AG08396 (cell line): ENCODE data around the gene ATRIP.
"Not testable (repeated sequence)": the region's sequence is repeated elsewhere in the genome, so short reads cannot be mapped to it uniquely, and the experiment has no call there.

Source experiments
- DNase-seq: peaks from one replicate; pipeline ENCODE4 v3.0.0; 2012; ENCODE audit warnings: low spot score, mixed read lengths

Gene ATRIP

DNA sequence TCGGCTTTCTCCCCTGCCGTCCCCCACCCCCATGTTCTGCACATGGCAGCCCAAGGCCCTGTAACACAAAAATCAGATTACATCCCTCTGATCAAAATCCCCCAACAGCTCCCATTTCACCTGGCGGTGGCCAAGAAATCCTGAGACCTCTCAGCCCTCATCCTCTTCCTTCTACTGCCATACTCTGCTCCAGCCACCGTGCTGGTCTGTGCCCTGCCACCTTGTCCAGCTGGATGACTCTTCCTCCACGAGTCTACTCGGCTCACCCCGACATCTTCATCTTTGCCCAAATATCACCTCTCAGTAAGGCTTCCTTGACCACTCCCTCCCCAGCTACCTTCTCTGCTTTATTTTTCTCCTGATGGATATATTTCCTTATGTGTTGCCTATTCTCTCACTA is 9.7 kb upstream of the ATRIP start:
- DNase-seq = no peak

DNA sequence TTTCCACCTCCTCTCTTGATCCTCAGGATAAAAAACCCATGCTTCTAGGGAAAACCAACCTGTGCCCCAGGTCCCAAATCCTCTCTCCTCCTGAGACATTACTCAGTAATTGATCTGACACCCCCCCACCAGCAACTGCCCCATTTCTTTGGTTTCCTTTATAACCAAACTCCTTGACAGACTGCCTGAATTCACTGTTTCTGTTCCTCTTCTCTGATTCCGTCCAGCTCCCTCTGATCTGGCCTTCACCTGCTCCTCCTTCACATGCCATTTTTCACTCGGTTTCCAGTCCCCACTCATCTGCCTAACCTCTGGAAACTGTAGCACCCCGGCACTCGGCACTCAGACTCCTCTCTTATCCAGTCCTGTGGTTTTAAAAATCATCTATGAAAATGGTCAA is 8.7 kb upstream of the ATRIP start:
- DNase-seq = no peak

DNA sequence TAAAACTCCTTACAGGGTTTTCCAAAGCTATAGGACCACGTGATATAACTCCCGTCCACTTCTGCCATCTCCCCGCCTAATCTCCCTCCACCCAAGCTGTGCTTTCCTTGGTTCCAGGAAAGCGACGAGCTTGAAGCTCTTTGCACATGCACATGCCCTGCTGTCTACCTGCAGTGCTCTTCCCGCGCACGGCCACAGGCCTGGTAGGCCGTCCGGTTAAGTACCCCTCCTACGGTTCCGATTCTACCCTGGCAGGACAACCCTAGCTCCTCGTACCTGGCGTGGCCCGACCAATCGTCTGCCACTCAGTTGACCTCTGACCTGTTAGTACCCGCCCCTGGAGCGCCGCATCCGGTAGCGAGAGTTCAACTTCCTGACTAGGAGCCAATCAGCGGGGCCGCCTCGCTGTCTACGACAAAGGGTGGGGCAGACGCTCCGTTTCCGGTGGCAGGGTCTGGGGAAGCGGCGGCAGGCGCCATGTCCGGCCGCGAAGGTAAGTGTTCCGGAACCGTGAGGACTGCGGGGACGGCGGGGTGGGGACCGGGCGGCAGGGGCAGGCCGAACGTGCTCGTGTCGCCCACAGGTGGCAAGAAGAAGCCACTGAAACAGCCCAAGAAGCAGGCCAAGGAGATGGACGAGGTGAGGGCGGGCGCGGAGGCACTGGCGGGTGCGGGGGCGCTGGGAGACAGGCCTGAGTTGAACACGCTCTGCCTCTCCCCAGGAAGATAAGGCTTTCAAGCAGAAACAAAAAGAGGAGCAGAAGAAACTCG is 6.5 kb upstream of the ATRIP start, which contains the start of the genes CCDC51 and TMA7:
Gene CCDC51 (minus strand): TSS at position 300 of the 770 bp plus-strand sequence. CDS start 4,991 bp downstream, outside the sequence.
Gene TMA7 (plus strand): TSS at position 438 of the 770 bp plus-strand sequence. CDS start 40 bp downstream, at position 478.
- peak; percentile 98 for DNase-seq

DNA sequence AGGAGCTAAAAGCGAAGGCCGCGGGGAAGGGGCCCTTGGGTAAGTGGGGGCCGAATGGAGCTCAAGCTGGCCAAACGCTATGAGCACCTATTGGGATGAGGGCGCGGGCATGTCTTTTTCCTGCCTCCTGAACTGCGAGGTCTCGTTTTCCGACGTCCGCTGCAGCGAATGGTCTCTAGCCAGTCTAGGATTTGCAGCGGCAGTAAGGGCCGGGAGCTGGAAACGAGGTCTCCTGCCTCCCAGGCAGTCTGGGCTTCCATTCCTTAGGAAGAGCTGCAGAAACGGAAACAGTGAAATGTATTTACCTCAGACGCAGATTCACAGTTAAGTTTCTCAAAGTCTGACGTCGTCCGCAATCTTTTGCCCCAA is 6.0 kb upstream of the ATRIP start:
- DNase-seq = peak; percentile 18

DNA sequence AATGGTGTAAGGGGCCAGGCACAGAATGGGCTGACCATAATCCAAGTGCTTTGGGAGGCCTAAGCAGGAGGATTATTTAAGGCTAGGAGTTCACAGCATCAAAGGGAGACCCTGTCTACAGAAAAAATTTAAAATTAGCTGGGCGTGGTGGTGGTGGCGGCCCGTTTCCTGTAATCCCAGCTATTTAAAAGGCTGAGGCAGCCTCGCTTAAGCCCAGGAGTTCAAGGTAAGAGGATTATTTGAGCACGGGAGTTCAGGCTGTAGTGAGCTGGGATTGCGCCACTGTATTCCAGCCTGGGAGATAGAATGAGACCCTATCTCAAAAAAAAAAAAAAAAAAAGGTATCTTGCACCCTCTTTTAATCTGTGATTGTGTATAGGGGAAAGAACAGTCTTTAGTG is 4.6 kb upstream of the ATRIP start:
- DNase-seq = no peak

DNA sequence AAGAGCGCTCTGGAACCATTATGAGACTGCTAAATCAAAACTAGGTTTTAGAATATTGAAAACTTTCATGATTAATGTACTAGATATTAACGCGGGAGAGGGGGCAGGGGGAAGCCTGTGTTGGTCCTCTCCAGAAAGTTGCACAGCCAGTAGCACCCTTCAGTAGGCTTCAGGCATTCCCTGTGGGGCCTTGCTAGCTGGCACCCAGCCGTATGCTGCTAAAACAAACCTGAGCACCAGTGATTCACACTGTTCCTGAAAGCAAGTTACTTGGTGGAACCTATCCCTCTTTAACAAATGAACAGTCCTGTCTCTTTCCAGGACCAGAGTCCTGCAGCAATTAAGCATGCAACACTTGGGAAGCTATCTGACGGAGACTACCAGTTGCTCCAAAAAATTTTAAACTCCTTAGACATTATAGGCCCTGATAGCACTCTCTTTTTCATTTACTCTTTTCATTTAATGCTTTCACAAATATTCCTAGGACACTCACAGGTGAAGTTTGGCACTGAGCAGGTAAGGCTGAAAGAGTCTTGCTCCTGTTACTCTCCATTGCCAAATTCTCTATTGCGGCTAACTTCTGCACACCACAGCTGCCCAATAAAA is 1.2 kb upstream of the ATRIP start:
- no peak for DNase-seq

DNA sequence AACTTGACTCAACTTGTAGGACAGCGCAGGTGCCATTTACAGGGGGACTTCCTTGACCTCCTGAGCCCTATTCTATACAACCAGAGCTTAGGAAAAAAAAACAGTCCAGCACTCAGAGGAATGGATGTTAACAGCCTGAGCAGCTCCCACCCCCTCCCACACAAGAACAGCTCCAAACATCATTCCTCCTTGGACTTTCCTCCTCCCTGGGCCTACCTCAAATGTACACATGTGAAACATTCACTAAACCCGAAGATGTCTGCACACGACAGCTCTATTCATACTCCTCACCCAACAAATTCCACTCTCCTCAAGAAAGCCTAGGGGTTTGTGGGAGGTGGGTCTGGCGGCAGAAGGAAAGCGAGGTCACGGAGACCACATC is 503 bp upstream of the ATRIP start:
- DNase-seq = no peak

DNA sequence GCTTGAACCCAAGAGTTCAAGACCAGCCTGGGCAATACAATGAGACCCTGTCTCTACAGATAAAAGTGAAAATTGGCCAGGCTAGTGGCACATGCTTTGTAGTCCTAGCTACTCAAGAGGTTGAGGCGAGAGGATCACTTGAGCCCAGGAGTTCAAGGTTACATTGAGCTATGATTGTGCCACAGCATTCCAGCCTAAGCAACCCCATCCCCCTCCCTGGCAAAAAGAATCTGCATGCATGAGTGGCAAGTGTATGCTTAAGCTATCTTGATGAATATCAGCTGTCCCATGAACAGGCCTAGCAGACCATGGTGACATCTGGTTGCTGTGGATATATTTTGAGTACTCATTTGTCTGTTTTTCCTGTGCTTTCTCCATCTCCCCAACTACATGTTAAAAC is 4.7 kb downstream of the ATRIP start:
- no peak for DNase-seq

DNA sequence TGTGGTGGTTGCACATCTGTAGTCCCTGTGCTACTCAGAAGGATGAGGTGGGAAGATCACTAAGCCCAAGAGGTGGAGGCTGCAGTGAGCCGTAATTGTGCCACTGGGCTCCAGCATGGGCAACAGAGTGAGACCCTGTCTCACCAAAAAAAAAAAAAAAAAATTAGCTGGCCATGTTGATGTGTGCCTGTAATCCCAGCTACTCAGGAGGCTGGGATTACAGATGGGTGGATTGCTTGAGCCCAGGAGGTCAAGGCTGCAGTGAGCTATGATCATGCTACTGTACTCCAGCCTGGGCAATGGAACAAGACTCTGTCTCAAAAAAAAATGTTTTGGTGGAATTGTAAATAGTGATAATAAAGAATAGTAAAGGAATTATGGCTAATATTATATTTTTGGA is 9.9 kb downstream of the ATRIP start:
- no peak for DNase-seq

DNA sequence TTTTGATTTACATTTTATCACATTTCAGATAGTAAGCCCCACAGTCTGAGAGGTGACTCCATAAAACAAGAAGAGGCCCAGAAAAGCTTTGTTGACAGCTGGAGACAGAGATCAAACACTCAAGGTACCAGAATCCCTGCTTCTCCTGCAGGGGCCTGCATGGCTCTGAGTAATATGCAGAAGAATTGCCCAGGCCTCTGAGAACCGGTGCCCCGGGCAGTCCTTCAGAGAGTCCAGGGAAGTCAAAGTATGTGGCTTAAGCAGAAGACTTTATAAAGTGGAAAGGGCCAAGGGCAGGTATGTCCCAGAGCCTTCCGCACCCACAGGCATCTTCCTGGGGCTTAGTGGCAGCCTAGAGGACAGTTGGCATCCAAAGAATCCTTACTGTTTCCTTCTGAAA is 12.8 kb downstream of the ATRIP start:
- DNase-seq = no peak

DNA sequence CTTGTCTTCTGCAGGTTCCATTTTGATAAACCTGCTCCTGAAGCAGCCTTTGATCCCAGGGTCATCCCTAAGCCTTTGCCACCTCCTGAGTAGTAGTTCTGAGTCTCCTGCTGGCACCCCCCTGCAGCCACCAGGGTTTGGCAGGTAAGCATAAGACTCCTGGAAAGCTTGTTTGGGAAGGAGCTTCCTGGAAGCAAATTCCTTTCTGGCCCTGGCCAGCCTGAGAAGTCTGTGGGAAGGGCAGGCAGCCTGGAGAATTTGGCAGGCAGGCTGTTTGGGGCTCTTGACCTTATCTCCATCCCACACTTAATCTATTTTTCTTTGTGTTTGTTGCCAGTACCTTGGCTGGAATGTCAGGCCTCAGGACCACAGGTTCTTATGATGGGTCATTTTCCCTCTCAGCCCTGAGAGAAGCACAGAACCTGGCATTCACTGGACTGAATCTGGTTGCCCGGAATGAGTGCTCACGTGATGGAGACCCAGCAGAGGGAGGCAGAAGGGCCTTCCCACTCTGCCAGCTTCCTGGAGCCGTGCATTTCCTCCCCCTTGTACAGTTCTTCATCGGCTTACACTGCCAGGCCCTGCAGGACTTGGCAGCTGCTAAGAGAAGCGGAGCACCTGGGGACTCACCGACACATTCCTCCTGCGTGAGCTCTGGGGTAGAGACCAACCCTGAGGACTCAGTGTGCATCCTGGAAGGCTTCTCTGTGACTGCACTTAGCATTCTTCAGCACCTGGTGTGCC is 13.4 kb downstream of the ATRIP start:
- DNase-seq = no peak

DNA sequence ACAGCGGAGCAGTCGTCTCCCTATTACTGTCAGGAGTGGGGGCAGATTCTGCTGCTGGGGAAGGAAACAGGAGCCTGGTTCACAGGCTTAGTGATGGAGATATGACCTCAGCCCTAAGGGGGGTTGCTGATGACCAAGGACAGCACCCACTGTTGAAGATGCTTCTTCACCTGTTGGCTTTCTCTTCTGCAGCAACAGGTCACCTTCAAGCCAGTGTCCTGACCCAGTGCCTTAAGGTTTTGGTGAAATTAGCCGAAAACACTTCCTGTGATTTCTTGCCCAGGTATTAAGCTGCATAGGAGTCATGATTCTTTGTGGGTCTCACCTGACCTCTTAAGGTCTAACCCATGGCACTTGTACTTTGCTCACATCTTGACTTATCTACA is 14.0 kb downstream of the ATRIP start:
- no peak for DNase-seq

DNA sequence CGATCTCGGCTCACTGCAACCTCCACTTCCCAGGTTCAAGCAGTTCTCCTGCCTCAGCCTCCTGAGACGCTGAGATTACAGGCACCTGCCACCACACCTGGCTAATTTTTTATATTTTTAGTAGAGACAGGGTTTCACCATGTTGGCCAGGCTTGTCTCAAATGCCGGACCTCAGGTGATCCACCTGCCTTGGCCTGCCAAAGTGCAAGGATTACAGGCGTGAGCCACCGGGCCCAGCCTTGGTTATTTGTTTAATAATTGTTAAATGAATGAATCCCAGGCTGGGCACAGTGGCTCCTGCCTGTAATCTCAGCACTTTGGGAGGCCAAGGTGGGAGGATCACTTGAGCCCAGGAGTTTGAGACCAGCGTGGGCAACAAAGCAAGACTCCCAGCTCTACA is 15.2 kb downstream of the ATRIP start:
- DNase-seq = not testable (repeated sequence)

DNA sequence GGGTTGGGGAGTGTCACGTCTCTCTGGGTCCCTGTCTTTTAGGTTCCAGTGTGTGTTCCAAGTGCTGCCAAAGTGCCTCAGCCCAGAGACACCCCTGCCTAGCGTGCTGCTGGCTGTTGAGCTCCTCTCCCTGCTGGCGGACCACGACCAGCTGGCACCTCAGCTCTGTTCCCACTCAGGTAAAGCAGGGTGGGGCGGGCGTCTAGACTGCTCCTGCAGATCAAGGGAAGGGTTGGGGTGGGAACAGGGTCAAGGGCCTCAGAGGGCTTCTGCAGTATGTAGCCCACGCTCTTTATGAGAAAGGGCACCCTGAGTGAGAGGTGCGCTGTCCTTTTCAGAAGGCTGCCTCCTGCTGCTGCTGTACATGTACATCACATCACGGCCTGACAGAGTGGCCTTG is 17.2 kb downstream of the ATRIP start:
- no peak for DNase-seq

DNA sequence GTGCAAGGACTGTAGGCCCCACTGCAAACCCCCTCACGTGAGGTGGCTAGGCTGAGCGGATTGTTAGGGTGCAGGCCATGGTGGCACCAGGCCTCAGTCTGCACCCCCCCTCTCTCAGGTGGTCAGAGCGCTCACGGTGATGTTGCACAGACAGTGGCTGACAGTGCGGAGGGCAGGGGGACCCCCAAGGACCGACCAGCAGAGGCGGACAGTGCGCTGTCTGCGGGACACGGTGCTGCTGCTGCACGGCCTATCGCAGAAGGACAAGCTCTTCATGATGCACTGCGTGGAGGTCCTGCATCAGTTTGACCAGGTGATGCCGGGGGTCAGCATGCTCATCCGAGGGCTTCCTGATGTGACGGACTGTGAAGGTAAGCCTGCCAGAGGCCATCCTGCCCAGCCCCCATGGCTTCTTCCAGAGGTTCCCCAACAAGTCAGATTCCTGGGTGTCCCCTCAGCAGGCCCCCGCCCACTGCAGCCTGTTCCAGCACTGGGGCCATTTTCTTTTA is 18.2 kb downstream of the ATRIP start:
- DNase-seq = no peak

DNA sequence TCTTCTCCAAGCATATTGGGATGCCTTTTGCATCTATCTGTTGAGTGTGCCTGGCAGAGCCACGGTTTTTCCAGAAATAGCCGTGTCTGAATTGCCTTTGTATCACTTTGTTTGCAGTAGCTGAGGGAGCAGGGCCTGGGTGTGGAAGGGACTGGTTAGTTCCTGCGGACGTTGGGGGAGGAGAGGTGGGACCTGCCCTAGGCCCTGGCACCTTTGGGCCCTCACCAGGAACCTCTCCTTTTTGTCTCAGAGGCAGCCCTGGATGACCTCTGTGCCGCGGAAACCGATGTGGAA is 18.6 kb downstream of the ATRIP start:
- DNase-seq = no peak

DNA sequence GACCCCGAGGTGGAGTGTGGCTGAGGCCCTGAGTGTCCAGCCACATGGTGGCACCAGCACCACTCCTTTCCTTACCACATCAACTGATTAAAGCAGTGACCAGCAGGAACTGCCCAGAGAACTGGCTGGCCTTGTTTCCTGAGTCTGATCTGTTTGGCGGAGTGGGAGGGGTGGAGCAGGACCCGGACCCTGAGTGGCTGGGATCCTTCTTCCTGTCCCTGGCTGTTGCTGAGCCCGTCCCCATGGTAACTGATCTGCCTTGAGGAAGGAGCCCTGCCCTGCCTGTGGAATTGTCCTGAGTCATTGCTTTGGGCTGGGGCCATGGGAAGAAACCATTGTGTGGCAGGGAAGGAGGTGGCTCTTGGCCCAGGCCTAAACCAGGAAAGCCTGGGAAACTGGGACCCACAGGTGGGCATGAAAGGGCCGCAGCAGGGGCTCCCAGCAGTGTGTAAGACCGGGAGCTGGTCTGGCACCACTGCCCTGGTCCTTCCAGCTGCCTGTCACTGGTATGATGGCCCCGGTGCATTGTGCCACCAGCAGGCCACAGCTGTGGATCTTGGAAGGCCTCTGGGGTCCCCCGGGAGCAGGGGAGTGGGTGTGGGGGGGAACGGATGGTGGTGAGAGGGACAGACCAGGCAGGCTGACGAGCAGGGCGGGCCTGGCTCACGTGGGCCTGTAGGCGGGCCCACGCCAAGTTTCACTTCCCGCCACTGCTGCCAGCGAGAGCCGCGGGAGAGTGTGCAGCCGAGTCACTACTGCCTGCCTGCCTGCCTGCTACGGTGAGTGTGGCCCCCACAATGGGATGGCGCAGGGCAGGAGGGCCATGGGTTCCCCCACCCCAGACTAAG is 19.2 kb downstream of the ATRIP start:
- peak; percentile 98 for DNase-seq

DNA sequence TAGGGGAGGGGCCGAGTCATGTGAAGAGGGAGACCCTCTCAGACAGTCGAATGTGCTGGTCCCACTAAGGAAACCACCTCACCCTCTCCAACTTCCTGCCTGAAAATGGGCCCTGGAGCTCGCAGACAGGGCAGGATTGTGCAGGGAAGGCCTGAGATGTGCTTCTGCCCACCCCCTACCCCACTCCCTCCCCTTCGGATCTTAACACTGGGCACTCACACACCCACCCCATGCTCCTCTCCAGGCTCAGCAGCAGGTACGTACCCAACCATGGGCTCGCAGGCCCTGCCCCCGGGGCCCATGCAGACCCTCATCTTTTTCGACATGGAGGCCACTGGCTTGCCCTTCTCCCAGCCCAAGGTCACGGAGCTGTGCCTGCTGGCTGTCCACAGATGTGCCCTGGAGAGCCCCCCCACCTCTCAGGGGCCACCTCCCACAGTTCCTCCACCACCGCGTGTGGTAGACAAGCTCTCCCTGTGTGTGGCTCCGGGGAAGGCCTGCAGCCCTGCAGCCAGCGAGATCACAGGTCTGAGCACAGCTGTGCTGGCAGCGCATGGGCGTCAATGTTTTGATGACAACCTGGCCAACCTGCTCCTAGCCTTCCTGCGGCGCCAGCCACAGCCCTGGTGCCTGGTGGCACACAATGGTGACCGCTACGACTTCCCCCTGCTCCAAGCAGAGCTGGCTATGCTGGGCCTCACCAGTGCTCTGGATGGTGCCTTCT is 20.0 kb downstream of the ATRIP start:
- no peak for DNase-seq

DNA sequence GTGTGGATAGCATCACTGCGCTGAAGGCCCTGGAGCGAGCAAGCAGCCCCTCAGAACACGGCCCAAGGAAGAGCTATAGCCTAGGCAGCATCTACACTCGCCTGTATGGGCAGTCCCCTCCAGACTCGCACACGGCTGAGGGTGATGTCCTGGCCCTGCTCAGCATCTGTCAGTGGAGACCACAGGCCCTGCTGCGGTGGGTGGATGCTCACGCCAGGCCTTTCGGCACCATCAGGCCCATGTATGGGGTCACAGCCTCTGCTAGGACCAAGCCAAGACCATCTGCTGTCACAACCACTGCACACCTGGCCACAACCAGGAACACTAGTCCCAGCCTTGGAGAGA is 20.5 kb downstream of the ATRIP start:
- no peak for DNase-seq

DNA sequence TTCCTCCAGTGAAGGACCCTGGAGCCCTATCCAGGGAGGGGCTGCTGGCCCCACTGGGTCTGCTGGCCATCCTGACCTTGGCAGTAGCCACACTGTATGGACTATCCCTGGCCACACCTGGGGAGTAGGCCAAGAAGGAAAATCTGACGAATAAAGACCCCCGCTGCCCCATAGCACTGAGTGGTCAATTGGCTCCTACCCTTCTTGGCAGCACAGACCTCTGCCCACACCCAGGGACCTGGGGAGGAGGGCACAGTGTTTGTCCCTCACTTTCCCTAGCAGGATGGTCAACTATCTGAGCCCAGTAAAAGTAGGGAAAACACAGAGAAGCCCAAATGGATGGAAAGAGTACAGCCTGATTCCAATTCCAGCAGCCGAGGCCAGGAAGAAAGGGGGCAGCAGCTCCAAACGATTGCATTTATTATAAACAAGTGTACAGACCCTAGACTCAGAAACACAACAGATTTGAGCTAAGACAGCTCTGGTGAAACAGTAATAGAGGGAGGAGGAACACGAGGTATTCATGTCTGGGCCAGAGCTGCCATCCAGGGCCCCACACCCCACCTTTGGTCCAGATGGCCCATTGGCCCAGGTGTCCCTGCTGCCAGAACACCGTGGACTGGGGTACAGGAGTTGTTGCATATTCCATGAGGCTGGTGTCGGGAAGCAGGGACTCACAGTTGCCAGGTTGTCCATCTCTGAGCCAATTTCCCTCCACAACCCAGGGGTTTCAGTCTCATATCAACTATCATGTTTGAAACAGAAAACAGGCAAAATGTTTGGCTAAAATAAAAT is 21.1 kb downstream of the ATRIP start:
- no peak for DNase-seq

DNA sequence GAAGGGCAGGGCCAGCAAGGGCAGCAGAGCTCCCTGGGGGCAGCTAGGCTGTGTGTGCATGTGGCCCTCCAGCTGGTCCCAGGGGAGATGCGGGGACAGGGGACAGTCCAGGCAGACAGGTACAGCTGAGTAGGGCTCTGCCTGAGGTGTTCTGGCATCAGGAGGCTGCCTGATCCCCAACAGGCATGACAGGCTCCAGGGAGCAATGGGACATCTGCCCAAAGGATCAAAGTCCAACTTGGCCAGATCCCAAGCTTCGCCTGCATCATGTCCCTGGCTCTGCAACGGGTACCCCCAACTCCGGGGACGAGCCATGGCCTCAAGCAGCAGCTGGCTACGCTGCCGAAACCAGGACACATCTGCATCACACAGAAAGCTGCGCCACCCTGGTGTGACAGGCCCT is 21.8 kb downstream of the ATRIP start:
- no peak for DNase-seq
